Measurements from ENCODE around the gene DOCK7. TPM values are rescaled to one million over a fixed set of nuclear protein-coding genes. Genes with fewer than 3 reads are reported as not detected.

DOCK7 gene
- polyA plus RNA-seq, 3 donors from 2014 or later = 0.55 to 1.6 (median 1.5) TPM

GRCh38 chr1:62436466-62437272 lies 251.5 kb downstream of the DOCK7 start, which contains the start of gene USP1:
USP1 (plus strand) TSS chr1:62437049; CDS start chr1:62439868, 2,819 bp downstream.
- DNase-seq = peak; percentile 99
- H3K27ac Mint-ChIP-seq = peak within 1 kb of the TSS; percentile 95 to 99 (median 98)
- no peaks in the 10 kb centered on the region for H3K9me3 Mint-ChIP-seq
- peaks cover 0 to 7% (median 0%) of the 10 kb centered on the region in 3 donors for H3K36me3 Mint-ChIP-seq
- H3K27me3 Mint-ChIP-seq (ENCODE audit: low read depth in 3 of 3) = peaks cover 14 to 18% (median 14%) of the 10 kb centered on the region in 3 donors
- H3K4me1 Mint-ChIP-seq = peaks cover 42 to 53% of the 10 kb centered on the region in 2 donors
- peak within 1 kb of the TSS; percentile 91 to 97 (median 96) for H3K4me3 Mint-ChIP-seq

- Mint-ChIP-seq H3K27ac (peak overlapping the region; percentile 95 to 99 (median 98)), H3K9me3 (no peaks in the 10 kb centered on the region), H3K36me3 (peaks cover 0 to under 1% (median 0%) of the 10 kb centered on the region in 3 donors), H3K27me3 (ENCODE audit: low read depth in 3 of 3) (peaks cover 14 to 18% (median 14%) of the 10 kb centered on the region in 3 donors), H3K4me1 (peaks cover 41 to 46% of the 10 kb centered on the region in 2 donors), H3K4me3 (peak overlapping the region; percentile 91 to 97 (median 96))
- peak in 1 of 3 donors; percentile 99 for DNase-seq
Measured at GRCh38 chr1:62436039-62436465, 252.1 kb downstream of the DOCK7 start.

- Mint-ChIP-seq H3K9me3 (no peaks in the 10 kb centered on the region), H3K27ac (peak overlapping the region; percentile 95 to 99 (median 98)), H3K4me1 (peaks cover 36 to 40% of the 10 kb centered on the region in 2 donors), H3K27me3 (ENCODE audit: low read depth in 3 of 3) (peaks cover 14 to 16% (median 14%) of the 10 kb centered on the region in 3 donors), H3K4me3 (peak overlapping the region; percentile 91 to 97 (median 96)), H3K36me3 (no peaks in the 10 kb centered on the region)
- no peak for DNase-seq
Measured at GRCh38 chr1:62435231-62436038, 252.8 kb downstream of the DOCK7 start.

GRCh38 chr1:62434618-62435001 lies 253.6 kb downstream of the DOCK7 start:
- no peak for DNase-seq
- H3K4me3 Mint-ChIP-seq = peak overlapping the region; percentile 11 to 97 (median 64)
- H3K27ac Mint-ChIP-seq = peak overlapping the region in 4 of 6 donors; percentile 23 to 98 (median 47)
- H3K36me3 Mint-ChIP-seq = no peaks in the 10 kb centered on the region
- H3K9me3 Mint-ChIP-seq = no peaks in the 10 kb centered on the region
- peaks cover 30 to 32% of the 10 kb centered on the region in 2 donors for H3K4me1 Mint-ChIP-seq
- peaks cover 14 to 16% (median 14%) of the 10 kb centered on the region in 3 donors for H3K27me3 Mint-ChIP-seq (ENCODE audit: low read depth in 3 of 3)

GRCh38 chr1:62433861-62434617 lies 254.1 kb downstream of the DOCK7 start:
- no peak for DNase-seq
- Mint-ChIP-seq H3K9me3 (no peaks in the 10 kb centered on the region), H3K27ac (peak overlapping the region in 3 of 6 donors; percentile 9 to 42 (median 35)), H3K4me1 (peaks cover 24 to 27% of the 10 kb centered on the region in 2 donors), H3K36me3 (no peaks in the 10 kb centered on the region), H3K27me3 (ENCODE audit: low read depth in 3 of 3) (peaks cover 14 to 16% (median 14%) of the 10 kb centered on the region in 3 donors), H3K4me3 (peak overlapping the region in 4 of 5 donors; percentile 13 to 67 (median 44))

- H3K4me3 Mint-ChIP-seq = no peak overlapping the region
- no peak for DNase-seq
- peaks cover 0 to 2% (median 0%) of the 10 kb centered on the region in 3 donors for H3K27me3 Mint-ChIP-seq (ENCODE audit: low read depth in 3 of 3)
- no peak overlapping the region for H3K27ac Mint-ChIP-seq
- H3K9me3 Mint-ChIP-seq = no peaks in the 10 kb centered on the region
- H3K36me3 Mint-ChIP-seq = no peaks in the 10 kb centered on the region
- H3K4me1 Mint-ChIP-seq = no peaks in the 10 kb centered on the region
Measured at GRCh38 chr1:62429581-62429980, 258.6 kb downstream of the DOCK7 start.

GRCh38 chr1:62428351-62428750 lies 259.8 kb downstream of the DOCK7 start:
- H3K27ac Mint-ChIP-seq = no peak overlapping the region
- H3K4me1 Mint-ChIP-seq = no peaks in the 10 kb centered on the region
- no peaks in the 10 kb centered on the region for H3K9me3 Mint-ChIP-seq
- H3K36me3 Mint-ChIP-seq = no peaks in the 10 kb centered on the region
- H3K4me3 Mint-ChIP-seq = no peak overlapping the region
- no peaks in the 10 kb centered on the region for H3K27me3 Mint-ChIP-seq (ENCODE audit: low read depth in 3 of 3)
- DNase-seq = no peak

GRCh38 chr1:62426794-62427193 lies 261.4 kb downstream of the DOCK7 start:
- H3K4me3 Mint-ChIP-seq = no peak overlapping the region
- no peaks in the 10 kb centered on the region for H3K36me3 Mint-ChIP-seq
- H3K27me3 Mint-ChIP-seq (ENCODE audit: low read depth in 3 of 3) = no peaks in the 10 kb centered on the region
- no peaks in the 10 kb centered on the region for H3K4me1 Mint-ChIP-seq
- H3K27ac Mint-ChIP-seq = no peak overlapping the region
- H3K9me3 Mint-ChIP-seq = no peaks in the 10 kb centered on the region
- no peak for DNase-seq

GRCh38 chr1:62426237-62426636 lies 261.9 kb downstream of the DOCK7 start:
- no peak overlapping the region for H3K27ac Mint-ChIP-seq
- no peaks in the 10 kb centered on the region for H3K4me1 Mint-ChIP-seq
- H3K4me3 Mint-ChIP-seq = no peak overlapping the region
- DNase-seq = no peak
- no peaks in the 10 kb centered on the region for H3K9me3 Mint-ChIP-seq
- no peaks in the 10 kb centered on the region for H3K36me3 Mint-ChIP-seq
- peaks cover 0 to 3% (median 1%) of the 10 kb centered on the region in 3 donors for H3K27me3 Mint-ChIP-seq (ENCODE audit: low read depth in 3 of 3)

GRCh38 chr1:62425041-62425440 lies 263.1 kb downstream of the DOCK7 start:
- DNase-seq = no peak
- Mint-ChIP-seq H3K4me1 (no peaks in the 10 kb centered on the region), H3K9me3 (no peaks in the 10 kb centered on the region), H3K27ac (no peak overlapping the region), H3K36me3 (no peaks in the 10 kb centered on the region), H3K27me3 (ENCODE audit: low read depth in 3 of 3) (peaks cover 0 to 4% (median 2%) of the 10 kb centered on the region in 3 donors), H3K4me3 (no peak overlapping the region)

- no peak overlapping the region for H3K27ac Mint-ChIP-seq
- DNase-seq = no peak
- H3K4me1 Mint-ChIP-seq = no peaks in the 10 kb centered on the region
- H3K36me3 Mint-ChIP-seq = no peaks in the 10 kb centered on the region
- H3K27me3 Mint-ChIP-seq (ENCODE audit: low read depth in 3 of 3) = peaks cover 0 to 4% (median 2%) of the 10 kb centered on the region in 3 donors
- H3K4me3 Mint-ChIP-seq = no peak overlapping the region
- H3K9me3 Mint-ChIP-seq = no peaks in the 10 kb centered on the region
Measured at GRCh38 chr1:62424411-62424810, 263.8 kb downstream of the DOCK7 start.

- DNase-seq = no peak
- Mint-ChIP-seq H3K4me1 (no peaks in the 10 kb centered on the region), H3K36me3 (no peaks in the 10 kb centered on the region), H3K4me3 (no peak overlapping the region), H3K27ac (no peak overlapping the region), H3K27me3 (ENCODE audit: low read depth in 3 of 3) (peaks cover 0 to 4% (median 2%) of the 10 kb centered on the region in 3 donors), H3K9me3 (no peaks in the 10 kb centered on the region)
Measured at GRCh38 chr1:62423580-62424242, 264.5 kb downstream of the DOCK7 start.

- no peak for DNase-seq
- H3K36me3 Mint-ChIP-seq = no peaks in the 10 kb centered on the region
- no peak overlapping the region for H3K4me3 Mint-ChIP-seq
- H3K27me3 Mint-ChIP-seq (ENCODE audit: low read depth in 3 of 3) = peaks cover 0 to 8% (median 4%) of the 10 kb centered on the region in 3 donors
- no peaks in the 10 kb centered on the region for H3K9me3 Mint-ChIP-seq
- no peaks in the 10 kb centered on the region for H3K4me1 Mint-ChIP-seq
- no peak overlapping the region for H3K27ac Mint-ChIP-seq
Measured at GRCh38 chr1:62420214-62420613, 268.0 kb downstream of the DOCK7 start.

Measured in immature natural killer cell (primary cell).